Calu3 (cell line): ENCODE measurements around the gene PYGM. TPM values are rescaled to one million over a fixed set of nuclear protein-coding genes. Genes with fewer than 3 reads are reported as not detected.

Experiments used
- BruUV-seq: library from RNA; stranded (reverse); fragments of 400-500 nt; replicated peaks from 2 replicates; lab custom pipeline; 2021; lab: Mats Ljungman, UMichigan
- CTCF ChIA-PET: fragments of 300-600 bp; sonication (Branson Sonifier 250); formaldehyde crosslinking; loops from one replicate; lab custom pipeline; 2022; ENCODE audit warnings: antibody characterized with exemption; lab: Charles Lee
- DNase-seq: peaks from one replicate; pipeline ENCODE4 v3.0.0; 2022
- H3K27ac Mint-ChIP-seq: one replicate; pipeline ENCODE4 v1.8.0; 2022; ENCODE audit warnings: mixed read lengths; ENCODE audit not compliant: unreplicated experiment
- H3K27me3 Mint-ChIP-seq: one replicate; pipeline ENCODE4 v1.8.0; 2022; ENCODE audit warnings: mixed read lengths; ENCODE audit not compliant: unreplicated experiment
- H3K36me3 Mint-ChIP-seq: one replicate; pipeline ENCODE4 v1.8.0; 2022; ENCODE audit warnings: mild to moderate bottlenecking, moderate library complexity, mixed read lengths; ENCODE audit not compliant: insufficient read depth, unreplicated experiment
- H3K4me1 Mint-ChIP-seq: one replicate; pipeline ENCODE4 v1.8.0; 2022; ENCODE audit warnings: mild to moderate bottlenecking, low read depth, mixed read lengths; ENCODE audit not compliant: unreplicated experiment
- H3K4me3 Mint-ChIP-seq: one replicate; pipeline ENCODE4 v1.8.0; 2022; ENCODE audit warnings: mild to moderate bottlenecking, low read depth, moderate library complexity, mixed read lengths; ENCODE audit not compliant: unreplicated experiment
- H3K9me3 Mint-ChIP-seq: one replicate; pipeline ENCODE4 v1.8.0; 2022; ENCODE audit warnings: low read depth, mixed read lengths; ENCODE audit not compliant: unreplicated experiment
- CTCF ChIP-seq: fragments of 200-600 bp; IDR thresholded peaks from one replicate; pipeline ENCODE4 v1.8.0; 2022; ENCODE audit warnings: antibody characterized with exemption; ENCODE audit not compliant: unreplicated experiment
- intact Hi-C: fragments of 100-400 bp; cut with micrococcal nuclease; formaldehyde crosslinking; loops from one replicate; pipeline ENCODE4 v1.10.0; 2022; ENCODE audit not compliant: unreplicated experiment
- total RNA-seq: library from RNA; stranded (reverse); gene quantifications from 2 replicates; pipeline ENCODE4 v1.2.3, GENCODE V29; 2022

Gene PYGM
- total RNA-seq, 1 experiment from 2014 or later: 1.4 TPM

GRCh38 chr11:64716473-64717267 lies 43.1 kb downstream of the PYGM start:
- BruUV-seq: no TSS peak
- Mint-ChIP-seq H3K4me1 (no peaks in the 10 kb centered on the region), H3K27ac (no peak overlapping the region), H3K4me3 (no peak overlapping the region), H3K27me3 (peaks cover 92% of the 10 kb centered on the region), H3K9me3 (no peaks in the 10 kb centered on the region), H3K36me3 (no peaks in the 10 kb centered on the region)
- no peak for TF ChIP-seq CTCF
- CTCF ChIA-PET: no interaction called here
- no peak for DNase-seq
- intact Hi-C loops: no loop called here

- Mint-ChIP-seq H3K4me1 (peaks cover under 1% of the 10 kb centered on the region), H3K27me3 (peaks cover 92% of the 10 kb centered on the region), H3K4me3 (no peak overlapping the region), H3K27ac (no peak overlapping the region), H3K36me3 (no peaks in the 10 kb centered on the region), H3K9me3 (no peaks in the 10 kb centered on the region)
- no peak for TF ChIP-seq CTCF
- no peak for DNase-seq
- CTCF ChIA-PET: interaction anchor here (0.6 kb wide), 1 partner anchor 404 kb away, joined by 7 read pairs; no protein-coding TSS in a partner anchor
- intact Hi-C loops: no loop called here
- no TSS peak for BruUV-seq
Observed at GRCh38 chr11:64715756-64716472, 43.9 kb downstream of the PYGM start.

- no peak for DNase-seq
- Mint-ChIP-seq H3K27me3 (peaks cover 92% of the 10 kb centered on the region), H3K27ac (no peak overlapping the region), H3K4me1 (peaks cover 8% of the 10 kb centered on the region), H3K4me3 (no peak overlapping the region), H3K9me3 (no peaks in the 10 kb centered on the region), H3K36me3 (no peaks in the 10 kb centered on the region)
- CTCF ChIA-PET: interaction anchor here (0.6 to 1.2 kb wide), 2 partner anchors 10 to 602 kb away, joined by 3 read pairs; no protein-coding TSS in a partner anchor
- BruUV-seq: no TSS peak
- TF ChIP-seq CTCF: no peak
- intact Hi-C loops: no loop called here
Observed at GRCh38 chr11:64715110-64715509, 44.7 kb downstream of the PYGM start.

- CTCF ChIA-PET: interaction anchor here (0.6 to 1.2 kb wide), 2 partner anchors 11 to 602 kb away, joined by 3 read pairs; no protein-coding TSS in a partner anchor
- TF ChIP-seq CTCF: no peak
- peaks cover 10% of the 10 kb centered on the region for H3K4me1 Mint-ChIP-seq
- no peak overlapping the region for H3K27ac Mint-ChIP-seq
- H3K27me3 Mint-ChIP-seq: peaks cover 92% of the 10 kb centered on the region
- intact Hi-C loops: no loop called here
- no peak for DNase-seq
- H3K36me3 Mint-ChIP-seq: no peaks in the 10 kb centered on the region
- H3K4me3 Mint-ChIP-seq: no peak overlapping the region
- no TSS peak for BruUV-seq
- H3K9me3 Mint-ChIP-seq: no peaks in the 10 kb centered on the region
Observed at GRCh38 chr11:64714666-64715065, 45.1 kb downstream of the PYGM start.
